Measurements from ENCODE around the gene ZNF519.
A peak's percentile ranks its signal among the peaks of the same experiment; 100 is the strongest.

Gene ZNF519

DNA sequence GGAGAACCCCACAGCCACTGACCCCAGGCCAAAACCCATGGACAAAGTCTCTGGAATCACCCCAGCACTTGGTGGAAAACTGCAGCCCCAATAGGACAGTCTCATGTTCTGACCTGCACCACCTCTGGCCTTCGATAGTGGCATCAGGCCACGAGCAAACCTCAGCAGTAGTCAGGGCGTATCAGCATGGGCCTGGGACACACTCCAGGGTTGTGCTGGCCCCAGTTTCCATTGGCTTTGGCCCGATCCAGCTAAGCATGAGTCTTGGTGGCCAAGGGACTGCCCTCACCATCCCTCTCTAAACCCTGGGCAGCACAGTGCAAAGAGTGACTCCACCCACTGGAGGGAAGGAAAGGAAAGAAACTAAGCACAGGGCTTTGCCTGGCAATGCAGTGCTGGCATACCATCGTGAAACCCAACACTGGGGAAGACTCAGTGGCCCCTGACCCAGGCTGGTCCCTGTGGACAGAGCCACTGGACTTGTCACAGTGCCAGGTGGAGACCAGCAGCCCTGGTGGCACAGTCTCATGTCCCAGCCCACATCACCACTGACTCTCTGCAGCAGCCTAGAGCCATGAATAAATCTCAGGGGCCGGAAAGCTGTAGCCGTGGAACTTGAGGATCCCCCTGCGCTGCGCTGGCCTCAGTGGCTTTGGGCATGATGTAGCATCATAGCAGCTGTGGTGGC is 46.3 kb downstream of the ZNF519 start:
- no peaks in the 10 kb centered on the region for H3K27me3 ChIP-seq (ENCODE audit: insufficient read depth, poor library complexity, severe bottlenecking)
- H3K27ac ChIP-seq (replicated peaks) = no peak overlapping the region
- TF ChIP-seq POLR2AphosphoS5 (IDR thresholded peaks at IDR 0.05; ENCODE audit: low read depth) = no peak
- TF ChIP-seq GABPA (IDR thresholded peaks at IDR 0.05; ENCODE audit: low read depth) = no peak
- TF ChIP-seq, protein P1, sequence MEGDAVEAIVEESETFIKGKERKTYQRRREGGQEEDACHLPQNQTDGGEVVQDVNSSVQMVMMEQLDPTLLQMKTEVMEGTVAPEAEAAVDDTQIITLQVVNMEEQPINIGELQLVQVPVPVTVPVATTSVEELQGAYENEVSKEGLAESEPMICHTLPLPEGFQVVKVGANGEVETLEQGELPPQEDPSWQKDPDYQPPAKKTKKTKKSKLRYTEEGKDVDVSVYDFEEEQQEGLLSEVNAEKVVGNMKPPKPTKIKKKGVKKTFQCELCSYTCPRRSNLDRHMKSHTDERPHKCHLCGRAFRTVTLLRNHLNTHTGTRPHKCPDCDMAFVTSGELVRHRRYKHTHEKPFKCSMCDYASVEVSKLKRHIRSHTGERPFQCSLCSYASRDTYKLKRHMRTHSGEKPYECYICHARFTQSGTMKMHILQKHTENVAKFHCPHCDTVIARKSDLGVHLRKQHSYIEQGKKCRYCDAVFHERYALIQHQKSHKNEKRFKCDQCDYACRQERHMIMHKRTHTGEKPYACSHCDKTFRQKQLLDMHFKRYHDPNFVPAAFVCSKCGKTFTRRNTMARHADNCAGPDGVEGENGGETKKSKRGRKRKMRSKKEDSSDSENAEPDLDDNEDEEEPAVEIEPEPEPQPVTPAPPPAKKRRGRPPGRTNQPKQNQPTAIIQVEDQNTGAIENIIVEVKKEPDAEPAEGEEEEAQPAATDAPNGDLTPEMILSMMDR (IDR thresholded peaks at IDR 0.05; ENCODE audit: insufficient read depth, low read length) = no peak
- TF ChIP-seq SPI1 (IDR thresholded peaks at IDR 0.05; ENCODE audit: borderline replicate concordance, low read depth) = no peak
- no peak for TF ChIP-seq REST (IDR thresholded peaks at IDR 0.05; ENCODE audit: insufficient replicate concordance, low read depth)
- H3K4me3 ChIP-seq (replicated peaks; ENCODE audit: insufficient read depth, low read length) = no peak overlapping the region
- no peak for DNase-seq (ENCODE audit: low read depth in 1 of 2, low spot score in 1 of 2)

GRCh38 chr18:14075196-14075595 is 57.0 kb downstream of the ZNF519 start:
- no peaks in the 10 kb centered on the region for H3K27me3 ChIP-seq (ENCODE audit: insufficient read depth, poor library complexity, severe bottlenecking)
- H3K27ac ChIP-seq (replicated peaks) = no peak overlapping the region
- no peak for DNase-seq (ENCODE audit: low read depth in 1 of 2, low spot score in 1 of 2)
- TF ChIP-seq SPI1 (IDR thresholded peaks at IDR 0.05; ENCODE audit: borderline replicate concordance, low read depth) (no peak), GABPA (IDR thresholded peaks at IDR 0.05; ENCODE audit: low read depth) (no peak), REST (IDR thresholded peaks at IDR 0.05; ENCODE audit: insufficient replicate concordance, low read depth) (no peak), POLR2AphosphoS5 (IDR thresholded peaks at IDR 0.05; ENCODE audit: low read depth) (no peak)
- TF ChIP-seq, protein P1 (IDR thresholded peaks at IDR 0.05; ENCODE audit: insufficient read depth, low read length) = no peak
- H3K4me3 ChIP-seq (replicated peaks; ENCODE audit: insufficient read depth, low read length) = no peak overlapping the region

- no peak overlapping the region for H3K4me3 ChIP-seq (replicated peaks; ENCODE audit: insufficient read depth, low read length)
- DNase-seq (ENCODE audit: low read depth in 1 of 2, low spot score in 1 of 2) = no peak
These were observed 58.0 kb downstream of the ZNF519 start for GRCh38 chr18:14074187-14074586.

More at GRCh38 chr18:14074187-14074586, 58.0 kb downstream of the ZNF519 start:
- Histone ChIP-seq H3K27ac (replicated peaks) (no peak overlapping the region), H3K27me3 (ENCODE audit: insufficient read depth, poor library complexity, severe bottlenecking) (no peaks in the 10 kb centered on the region)
- TF ChIP-seq SPI1 (IDR thresholded peaks at IDR 0.05; ENCODE audit: borderline replicate concordance, low read depth) (no peak), POLR2AphosphoS5 (IDR thresholded peaks at IDR 0.05; ENCODE audit: low read depth) (no peak), GABPA (IDR thresholded peaks at IDR 0.05; ENCODE audit: low read depth) (no peak), REST (IDR thresholded peaks at IDR 0.05; ENCODE audit: insufficient replicate concordance, low read depth) (no peak)
- TF ChIP-seq, protein P1 (IDR thresholded peaks at IDR 0.05; ENCODE audit: insufficient read depth, low read length) = peak; percentile 1

Data from HL-60 (cell line).